NB4 (cell line): ENCODE measurements around the gene SLC2A9.
"Not testable (repeated sequence)": the region's sequence is repeated elsewhere in the genome, so short reads cannot be mapped to it uniquely, and the experiment has no call there.

Experiments
- CTCF ChIP-seq: IDR thresholded peaks from one replicate; pipeline ENCODE4 v1.5.1; 2012; ENCODE audit warnings: low read depth, low read length
- POLR2A ChIP-seq: IDR thresholded peaks from 2 replicates; pipeline ENCODE4 v1.6.1; 2011; ENCODE audit warnings: mild to moderate bottlenecking; ENCODE audit not compliant: insufficient read length; ENCODE audit errors: extremely low read depth

GRCh38 chr4:9796641-9797040, 224.7 kb downstream of the SLC2A9 start:
- not testable (repeated sequence) for TF ChIP-seq CTCF, POLR2A
